GM18505 (cell line): ENCODE data around the gene C7orf57.

ENCODE experiments used
- ATAC-seq: cut with Tn5 transposase; IDR thresholded peaks from one replicate; pipeline ENCODE4 v1.9.1; 2021; ENCODE audit not compliant: unreplicated experiment
- POLR2A ChIP-seq: IDR thresholded peaks from 4 replicates; pipeline ENCODE4 v1.6.1; 2011; ENCODE audit warnings: borderline replicate concordance; ENCODE audit not compliant: insufficient read depth, insufficient read length; ENCODE audit errors: extremely low read depth

The C7orf57 gene

GRCh38 chr7:48083114-48083830 is 47.9 kb downstream of the C7orf57 start:
- TF ChIP-seq POLR2A, result no peak
- ATAC-seq, result no peak

GRCh38 chr7:48084727-48085432 is 49.5 kb downstream of the C7orf57 start:
- peak; percentile 38 for TF ChIP-seq POLR2A
- peak; percentile 63 for ATAC-seq

- TF ChIP-seq POLR2A, result no peak
- no peak for ATAC-seq
Observed at GRCh38 chr7:48085433-48085791, 50.1 kb downstream of the C7orf57 start.

GRCh38 chr7:48085942-48086341 is 50.6 kb downstream of the C7orf57 start:
- ATAC-seq, result no peak
- no peak for TF ChIP-seq POLR2A

- no peak for ATAC-seq
- peak; percentile 10 for TF ChIP-seq POLR2A
Observed at GRCh38 chr7:48087349-48087748, 52.0 kb downstream of the C7orf57 start.

GRCh38 chr7:48088559-48089045 is 53.3 kb downstream of the C7orf57 start:
- ATAC-seq, result peak; percentile 51

GRCh38 chr7:48089046-48090003 is 54.0 kb downstream of the C7orf57 start, which contains the start of gene UPP1:
UPP1 (plus strand) TSS chr7:48089265; CDS start chr7:48094784, 5,519 bp downstream.
- TF ChIP-seq POLR2A, result peak; percentile 62

More at GRCh38 chr7:48088559-48089045, 53.3 kb downstream of the C7orf57 start:
- peak; percentile 67 for TF ChIP-seq POLR2A

GRCh38 chr7:48090095-48090805 is 54.9 kb downstream of the C7orf57 start:
- no peak for TF ChIP-seq POLR2A
- ATAC-seq, result no peak

More at GRCh38 chr7:48089046-48090003, 54.0 kb downstream of the C7orf57 start, which contains the start of gene UPP1:
- peak; percentile 51 for ATAC-seq

GRCh38 chr7:48091506-48092433 is 56.4 kb downstream of the C7orf57 start:
- ATAC-seq, result no peak
- no peak for TF ChIP-seq POLR2A

- no peak for ATAC-seq
- no peak for TF ChIP-seq POLR2A
Observed at GRCh38 chr7:48094861-48095293, 59.5 kb downstream of the C7orf57 start.

- no peak for ATAC-seq
- TF ChIP-seq POLR2A, result no peak
Observed at GRCh38 chr7:48096273-48096672, 60.9 kb downstream of the C7orf57 start.

GRCh38 chr7:48097521-48098231 is 62.3 kb downstream of the C7orf57 start:
- no peak for TF ChIP-seq POLR2A

More at GRCh38 chr7:48097521-48098231, 62.3 kb downstream of the C7orf57 start:
- no peak for ATAC-seq
